Calu3 (cell line): ENCODE measurements around the gene BLOC1S4. TPM values are rescaled to one million over a fixed set of nuclear protein-coding genes. Genes with fewer than 3 reads are reported as not detected.

Source experiments
- BruUV-seq: library from RNA; stranded (reverse); fragments of 400-500 nt; replicated peaks from 2 replicates; lab custom pipeline; 2021; lab: Mats Ljungman, UMichigan
- CTCF ChIA-PET: fragments of 300-600 bp; sonication (Branson Sonifier 250); formaldehyde crosslinking; loops from one replicate; lab custom pipeline; 2022; ENCODE audit warnings: antibody characterized with exemption; lab: Charles Lee
- DNase-seq: peaks from one replicate; pipeline ENCODE4 v3.0.0; 2022
- H3K27ac Mint-ChIP-seq: one replicate; pipeline ENCODE4 v1.8.0; 2022; ENCODE audit warnings: mixed read lengths; ENCODE audit not compliant: unreplicated experiment
- H3K27me3 Mint-ChIP-seq: one replicate; pipeline ENCODE4 v1.8.0; 2022; ENCODE audit warnings: mixed read lengths; ENCODE audit not compliant: unreplicated experiment
- H3K36me3 Mint-ChIP-seq: one replicate; pipeline ENCODE4 v1.8.0; 2022; ENCODE audit warnings: mild to moderate bottlenecking, moderate library complexity, mixed read lengths; ENCODE audit not compliant: insufficient read depth, unreplicated experiment
- H3K4me1 Mint-ChIP-seq: one replicate; pipeline ENCODE4 v1.8.0; 2022; ENCODE audit warnings: mild to moderate bottlenecking, low read depth, mixed read lengths; ENCODE audit not compliant: unreplicated experiment
- H3K4me3 Mint-ChIP-seq: one replicate; pipeline ENCODE4 v1.8.0; 2022; ENCODE audit warnings: mild to moderate bottlenecking, low read depth, moderate library complexity, mixed read lengths; ENCODE audit not compliant: unreplicated experiment
- H3K9me3 Mint-ChIP-seq: one replicate; pipeline ENCODE4 v1.8.0; 2022; ENCODE audit warnings: low read depth, mixed read lengths; ENCODE audit not compliant: unreplicated experiment
- intact Hi-C: fragments of 100-400 bp; cut with micrococcal nuclease; formaldehyde crosslinking; loops from one replicate; pipeline ENCODE4 v1.10.0; 2022; ENCODE audit not compliant: unreplicated experiment
- total RNA-seq: library from RNA; stranded (reverse); gene quantifications from 2 replicates; pipeline ENCODE4 v1.2.3, GENCODE V29; 2022
- TF ChIP-seq, protein P1 (sequence below): fragments of 200-600 bp; IDR thresholded peaks from one replicate; pipeline ENCODE4 v1.8.0; 2022; ENCODE audit warnings: antibody characterized with exemption; ENCODE audit not compliant: unreplicated experiment

The BLOC1S4 gene
- total RNA-seq, 1 experiment from 2014 or later: 9.2 TPM

DNA sequence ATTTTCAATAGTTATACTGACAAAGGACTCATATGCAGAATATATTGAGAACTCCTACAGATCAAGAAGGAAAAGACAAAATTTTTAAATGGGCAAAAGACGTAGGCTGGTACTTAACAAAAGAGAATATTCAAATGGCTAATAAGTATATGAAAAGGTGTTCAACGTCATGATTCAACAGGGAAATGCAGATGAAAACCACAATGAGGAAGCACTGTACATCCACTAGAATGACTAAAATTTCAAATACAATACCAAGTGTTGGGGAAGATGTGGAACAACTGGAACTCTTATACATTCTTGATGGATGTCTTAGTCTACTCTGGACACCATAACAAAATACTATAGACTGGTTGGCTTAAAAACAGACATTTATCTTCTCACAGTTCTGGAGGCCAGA, 5.0 kb upstream of the BLOC1S4 start:
- Mint-ChIP-seq H3K36me3 (peaks cover 41% of the 10 kb centered on the region), H3K9me3 (peaks cover 2% of the 10 kb centered on the region), H3K27ac (no peak overlapping the region), H3K27me3 (no peaks in the 10 kb centered on the region), H3K4me3 (no peak overlapping the region), H3K4me1 (peaks cover 27% of the 10 kb centered on the region)
- DNase-seq: no peak
- BruUV-seq: no TSS peak
- intact Hi-C loops: no loop called here
- CTCF ChIA-PET: no interaction called here
- TF ChIP-seq, protein P1, sequence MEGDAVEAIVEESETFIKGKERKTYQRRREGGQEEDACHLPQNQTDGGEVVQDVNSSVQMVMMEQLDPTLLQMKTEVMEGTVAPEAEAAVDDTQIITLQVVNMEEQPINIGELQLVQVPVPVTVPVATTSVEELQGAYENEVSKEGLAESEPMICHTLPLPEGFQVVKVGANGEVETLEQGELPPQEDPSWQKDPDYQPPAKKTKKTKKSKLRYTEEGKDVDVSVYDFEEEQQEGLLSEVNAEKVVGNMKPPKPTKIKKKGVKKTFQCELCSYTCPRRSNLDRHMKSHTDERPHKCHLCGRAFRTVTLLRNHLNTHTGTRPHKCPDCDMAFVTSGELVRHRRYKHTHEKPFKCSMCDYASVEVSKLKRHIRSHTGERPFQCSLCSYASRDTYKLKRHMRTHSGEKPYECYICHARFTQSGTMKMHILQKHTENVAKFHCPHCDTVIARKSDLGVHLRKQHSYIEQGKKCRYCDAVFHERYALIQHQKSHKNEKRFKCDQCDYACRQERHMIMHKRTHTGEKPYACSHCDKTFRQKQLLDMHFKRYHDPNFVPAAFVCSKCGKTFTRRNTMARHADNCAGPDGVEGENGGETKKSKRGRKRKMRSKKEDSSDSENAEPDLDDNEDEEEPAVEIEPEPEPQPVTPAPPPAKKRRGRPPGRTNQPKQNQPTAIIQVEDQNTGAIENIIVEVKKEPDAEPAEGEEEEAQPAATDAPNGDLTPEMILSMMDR: no peak

DNA sequence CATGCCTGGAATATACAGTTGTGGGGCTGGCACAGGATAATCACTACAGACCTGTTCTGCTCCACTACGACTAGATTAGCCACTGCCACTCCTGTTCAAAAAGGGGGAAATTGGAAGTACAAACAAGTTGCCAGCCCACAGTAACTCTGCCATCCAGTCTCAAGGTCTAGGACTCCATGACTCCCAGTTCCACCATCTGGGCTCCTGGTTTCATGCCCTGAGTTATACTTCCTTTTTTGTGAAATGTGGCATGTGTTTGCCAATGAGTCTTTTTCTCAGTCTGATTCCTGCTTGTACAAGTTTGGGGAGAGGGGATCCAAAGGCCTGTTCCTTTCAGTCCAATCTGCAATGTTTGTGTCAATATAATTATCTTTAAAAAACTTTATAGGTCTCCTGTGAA, 1.0 kb upstream of the BLOC1S4 start:
- Mint-ChIP-seq H3K9me3 (peaks cover 2% of the 10 kb centered on the region), H3K4me3 (no peak overlapping the region), H3K27me3 (no peaks in the 10 kb centered on the region), H3K27ac (no peak overlapping the region), H3K36me3 (peaks cover 31% of the 10 kb centered on the region), H3K4me1 (peaks cover 9% of the 10 kb centered on the region)
- no TSS peak for BruUV-seq
- DNase-seq: no peak
- CTCF ChIA-PET: no interaction called here
- intact Hi-C loops: loop anchor here (5.0 kb wide), 1 partner anchor 172 kb away; no protein-coding TSS in a partner anchor
- TF ChIP-seq, protein P1: no peak

DNA sequence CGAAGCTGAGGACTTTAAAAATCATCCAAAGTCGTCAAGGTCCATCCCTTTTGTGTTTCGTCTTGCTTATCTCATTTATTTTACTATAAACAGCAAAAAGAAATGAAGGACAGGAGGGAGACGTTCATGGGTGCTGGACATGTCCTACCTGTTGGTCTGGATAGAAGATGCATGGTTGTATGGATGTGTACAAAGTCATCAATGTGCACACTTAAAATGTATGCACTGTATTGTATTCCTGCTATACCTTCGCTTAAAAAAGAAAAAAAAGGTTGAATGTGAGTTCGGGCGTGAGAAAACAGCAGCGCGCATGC, 313 bp upstream of the BLOC1S4 start:
- Mint-ChIP-seq H3K36me3 (peaks cover 24% of the 10 kb centered on the region), H3K4me1 (peaks cover 12% of the 10 kb centered on the region), H3K27me3 (no peaks in the 10 kb centered on the region), H3K4me3 (peak overlapping the region; percentile 91), H3K27ac (peak overlapping the region; percentile 53), H3K9me3 (peaks cover 1% of the 10 kb centered on the region)
- intact Hi-C loops: loop anchor here (5.0 kb wide), 1 partner anchor 172 kb away; no protein-coding TSS in a partner anchor
- TF ChIP-seq, protein P1: no peak
- no peak for DNase-seq
- BruUV-seq: no TSS peak
- CTCF ChIA-PET: interaction anchor here (1.5 kb wide), 1 partner anchor 41 kb away, joined by 3 read pairs; no protein-coding TSS in a partner anchor

DNA sequence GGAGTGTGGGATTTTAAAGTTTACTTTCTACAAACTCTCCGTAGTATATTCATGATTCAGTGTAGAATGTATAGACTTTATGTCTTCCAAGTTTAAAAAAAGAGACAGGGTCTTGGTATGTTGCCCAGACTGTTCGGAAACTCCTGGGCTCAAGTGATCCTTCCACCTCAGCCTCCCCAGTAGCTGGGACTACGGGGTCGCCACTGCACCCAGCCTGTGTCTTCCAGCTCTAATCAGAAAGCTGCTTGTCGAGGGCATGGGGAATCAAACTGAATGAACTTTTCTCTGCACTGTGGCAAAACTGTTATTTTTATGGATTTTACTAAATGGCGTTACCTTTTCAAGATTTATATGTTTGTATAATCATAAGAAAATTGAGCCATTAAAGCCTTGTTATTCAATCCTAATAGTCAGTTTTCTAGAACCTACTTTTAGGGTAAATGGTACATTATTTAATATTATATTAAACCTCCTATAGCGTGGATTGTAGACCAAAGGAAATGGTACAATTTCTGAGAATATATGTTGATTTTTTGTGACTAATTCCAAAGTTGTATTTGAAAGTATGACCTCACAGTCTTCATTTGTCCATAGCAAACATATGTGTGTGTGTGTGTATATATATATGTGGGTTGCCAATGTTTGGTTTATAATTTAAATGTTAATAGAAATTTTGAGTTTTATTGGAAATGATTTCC, 1.1 kb downstream of the BLOC1S4 start:
- BruUV-seq: no TSS peak
- H3K4me3 Mint-ChIP-seq: peak overlapping the region; percentile 91
- intact Hi-C loops: loop anchor here (5.0 kb wide), 1 partner anchor 170 kb away; no protein-coding TSS in a partner anchor
- H3K9me3 Mint-ChIP-seq: no peaks in the 10 kb centered on the region
- peaks cover 8% of the 10 kb centered on the region for H3K4me1 Mint-ChIP-seq
- TF ChIP-seq, protein P1: no peak
- no peak overlapping the region for H3K27ac Mint-ChIP-seq
- H3K27me3 Mint-ChIP-seq: no peaks in the 10 kb centered on the region
- DNase-seq: no peak
- peaks cover 23% of the 10 kb centered on the region for H3K36me3 Mint-ChIP-seq
- CTCF ChIA-PET: interaction anchor here (0.9 to 1.5 kb wide), 5 partner anchors 42 to 354 kb away, joined by 3 to 5 read pairs (median 3); no protein-coding TSS in a partner anchor
